HG03575 (cell line): ENCODE measurements around the gene TMEM107.

Experiments used
- ATAC-seq: cut with Tn5 transposase; IDR thresholded peaks from one replicate; pipeline ENCODE4 v1.9.1; 2021; ENCODE audit not compliant: unreplicated experiment, insufficient number of reproducible peaks, low FRiP score; ENCODE audit errors: extremely low read depth

Gene TMEM107

DNA sequence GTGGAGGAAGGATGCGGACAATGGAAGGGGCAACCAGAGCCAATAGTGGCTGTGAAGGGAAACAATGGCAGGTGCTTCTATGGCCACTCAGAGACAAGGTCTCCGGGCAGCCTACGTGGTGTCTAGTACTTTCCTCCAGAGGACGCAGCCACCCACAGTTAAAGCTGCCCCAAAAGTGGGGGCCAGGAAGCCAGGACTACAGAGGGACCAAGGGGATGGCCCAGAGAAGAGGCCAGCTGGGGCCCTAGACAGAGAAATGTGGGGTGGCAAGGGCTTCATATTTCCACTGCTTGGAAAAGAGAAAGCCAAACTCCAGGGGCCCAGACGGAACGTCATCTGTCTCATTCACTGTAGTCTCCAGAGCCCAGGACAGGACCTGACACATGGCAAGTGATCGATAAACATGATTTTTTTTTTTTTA lies 23.1 kb downstream of the TMEM107 start:
- ATAC-seq = no peak

DNA sequence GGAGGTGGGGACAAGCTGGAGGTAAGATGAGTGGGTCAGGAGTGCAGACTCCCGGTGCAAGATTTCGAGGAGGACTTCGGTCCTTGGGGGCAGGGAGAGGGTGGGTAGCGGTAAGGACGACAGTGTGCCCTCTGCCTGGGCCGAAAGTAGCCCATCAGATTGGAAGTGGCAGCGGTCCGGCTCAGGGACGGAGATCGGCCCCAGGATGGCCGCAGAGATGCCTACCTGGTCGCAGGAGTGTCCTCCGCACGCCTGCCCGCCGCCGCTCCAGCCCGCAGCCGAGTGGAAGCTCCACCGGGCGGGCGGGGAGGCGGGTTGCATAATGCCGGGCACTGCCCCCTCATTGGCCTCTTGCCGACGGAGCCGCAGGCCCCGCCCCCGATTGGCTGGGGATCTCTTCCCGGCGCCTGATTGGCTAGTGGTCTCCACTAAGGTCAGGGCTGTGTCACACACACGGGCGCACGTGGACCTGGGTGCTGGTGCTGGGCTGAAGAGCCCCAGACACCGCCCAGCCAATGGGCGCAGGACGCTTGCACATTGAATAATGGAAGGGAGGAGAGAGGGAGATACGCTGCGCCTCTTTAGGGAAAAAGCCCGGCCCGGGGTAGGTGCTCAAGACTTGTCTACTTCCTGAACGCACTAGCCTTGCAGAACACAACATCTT lies 23.9 kb downstream of the TMEM107 start, which contains the start of gene PER1:
PER1 (minus strand) TSS at position 293 of the 664 bp plus-strand sequence. CDS start 1,698 bp downstream, outside the sequence.
- ATAC-seq = no peak

DNA sequence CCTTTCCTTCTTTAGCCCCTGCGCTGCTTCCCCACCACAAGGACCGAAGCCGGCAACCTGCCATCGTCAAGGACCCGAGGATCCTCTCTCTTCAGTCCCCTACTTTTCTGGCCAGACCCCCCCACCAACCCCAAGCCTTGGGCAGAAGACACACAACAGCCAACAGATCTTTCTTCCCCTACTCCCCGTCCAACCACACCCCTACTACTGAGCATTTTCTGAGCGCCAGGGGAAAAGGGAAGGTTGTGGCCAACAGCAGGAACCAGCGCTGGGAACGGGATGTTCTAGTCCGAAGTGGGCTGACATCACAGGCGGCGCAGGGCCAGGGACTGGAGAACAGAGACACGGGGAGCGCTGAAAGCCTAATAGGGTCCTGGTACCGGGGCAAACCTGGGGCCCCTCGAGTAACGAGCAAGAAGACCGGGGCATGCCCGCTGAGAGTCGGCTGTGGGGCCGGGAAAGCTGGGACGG lies 24.5 kb downstream of the TMEM107 start:
- no peak for ATAC-seq

DNA sequence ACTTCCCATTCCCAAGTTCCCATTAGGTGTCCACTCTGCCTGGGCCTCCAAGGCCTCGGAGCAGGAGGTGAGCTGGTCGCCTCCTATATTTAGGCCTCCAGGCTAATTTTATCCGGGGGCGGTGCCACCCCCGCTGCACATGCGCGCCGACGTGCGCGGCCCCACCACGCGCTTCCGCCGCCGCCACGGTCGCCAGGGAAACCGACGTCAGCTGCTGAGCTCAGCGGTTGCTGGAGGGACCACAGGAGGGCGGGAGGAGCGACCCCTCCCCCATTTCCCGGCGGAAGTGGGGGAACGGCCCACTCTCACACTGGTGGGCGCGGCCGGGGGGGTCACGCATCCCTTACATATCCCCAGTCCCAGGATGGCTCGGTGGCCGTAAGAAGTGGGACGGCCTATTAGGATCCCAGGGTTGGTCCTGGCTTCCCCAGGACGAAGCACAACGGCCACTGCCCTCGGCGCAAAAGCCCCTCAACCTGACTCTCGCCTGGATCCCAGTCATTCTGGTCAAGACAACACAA lies 25.0 kb downstream of the TMEM107 start:
- no peak for ATAC-seq

DNA sequence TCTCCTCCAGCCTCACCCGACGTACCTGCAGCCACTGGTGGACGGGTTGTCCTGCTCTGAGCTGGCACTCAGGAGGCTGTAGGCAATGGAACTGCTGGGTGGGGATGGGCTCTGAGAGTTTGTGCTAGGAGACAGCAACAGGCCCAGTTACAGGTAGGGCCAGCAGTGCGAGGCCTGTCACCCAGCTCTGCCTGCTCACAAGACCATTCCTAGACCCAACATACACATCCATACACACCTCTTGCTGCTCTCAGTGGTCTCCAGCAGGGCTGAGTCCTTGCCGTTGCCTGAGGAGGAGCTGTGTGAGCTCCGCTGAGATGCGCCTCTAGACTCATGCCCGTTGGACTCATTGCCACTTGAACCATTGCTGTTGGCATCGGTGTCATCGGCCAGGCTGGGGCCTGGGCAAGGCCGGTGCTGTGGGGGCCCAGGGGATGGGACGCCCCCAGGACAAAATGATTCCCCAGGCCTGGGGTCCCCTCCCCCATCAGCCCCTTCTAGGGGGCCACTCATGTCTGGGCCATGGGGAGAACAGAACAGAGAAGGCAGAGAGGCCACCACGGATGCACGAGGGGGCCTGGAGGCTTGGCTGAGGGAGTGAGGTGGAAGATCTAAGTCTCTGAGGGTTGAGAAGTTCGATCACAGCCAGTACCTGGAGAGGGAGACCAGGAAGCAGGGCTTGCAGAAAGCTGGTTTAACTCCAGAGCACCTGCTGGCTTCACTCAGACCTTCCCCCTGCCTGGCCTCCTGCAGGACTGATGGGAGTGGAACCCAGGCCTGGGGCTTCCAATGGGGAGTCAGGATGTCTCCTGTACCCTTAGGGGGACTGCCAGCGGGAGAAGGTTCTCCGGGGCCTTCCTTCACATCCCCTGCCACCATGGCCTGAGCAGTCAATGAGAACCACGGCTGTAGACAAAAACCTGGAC lies 25.7 kb downstream of the TMEM107 start:
- ATAC-seq = no peak

DNA sequence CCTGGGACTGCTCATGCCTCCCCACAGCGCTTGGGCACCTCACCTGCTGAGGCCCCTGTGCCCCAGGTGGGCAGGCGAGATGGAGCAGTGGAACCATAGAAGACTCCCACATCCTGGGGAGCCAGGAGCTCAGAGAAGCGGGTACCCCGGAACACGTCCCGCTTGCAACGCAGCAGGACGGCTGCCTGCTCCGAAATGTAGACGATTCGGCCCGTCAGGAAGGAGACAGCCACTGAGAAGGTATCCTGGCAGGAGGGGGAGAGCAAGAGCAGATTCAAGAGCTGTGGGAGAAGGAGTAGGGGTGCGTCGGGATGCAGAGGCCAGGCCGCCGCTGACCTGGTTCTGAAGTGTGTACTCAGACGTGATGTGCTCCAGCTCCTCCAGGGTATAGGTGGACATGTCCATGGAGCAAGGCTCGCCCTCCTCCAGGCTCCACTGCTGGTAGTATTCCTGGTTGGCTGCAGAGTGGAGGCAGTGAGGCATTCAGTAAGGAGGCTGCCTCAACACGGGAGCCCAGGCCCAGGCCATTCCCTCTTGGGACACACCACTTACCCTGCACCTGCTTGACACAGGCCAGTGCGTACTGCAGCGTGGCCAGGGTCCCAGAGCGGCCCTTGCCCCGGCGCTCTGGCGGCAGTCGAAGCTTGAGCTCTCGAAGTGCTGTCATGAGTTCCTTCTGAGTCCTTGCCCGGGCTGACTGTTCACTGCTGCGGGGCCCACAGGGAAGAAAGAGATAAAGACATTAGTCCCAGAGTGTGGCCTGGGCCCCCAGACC lies 26.6 kb downstream of the TMEM107 start:
- no peak for ATAC-seq

DNA sequence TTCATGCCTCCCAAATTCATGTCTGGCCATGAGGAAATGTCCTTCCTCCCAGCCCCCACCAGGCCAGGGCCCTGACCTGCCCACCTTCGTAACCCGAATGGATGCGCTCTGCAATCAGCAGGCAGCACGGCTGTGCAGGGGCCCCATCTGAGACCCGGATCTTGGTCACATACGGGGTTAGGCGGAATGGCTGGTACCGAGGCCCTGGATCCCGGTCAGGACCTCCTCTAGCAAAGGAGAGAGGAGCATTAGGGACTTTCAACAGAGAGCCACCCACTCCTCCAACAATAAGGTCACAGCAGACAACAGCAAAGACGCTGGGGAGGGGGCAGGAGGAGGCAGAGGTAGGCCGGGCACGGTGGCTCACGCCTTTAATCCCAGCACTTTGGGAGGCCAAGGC lies 27.6 kb downstream of the TMEM107 start:
- no peak for ATAC-seq

DNA sequence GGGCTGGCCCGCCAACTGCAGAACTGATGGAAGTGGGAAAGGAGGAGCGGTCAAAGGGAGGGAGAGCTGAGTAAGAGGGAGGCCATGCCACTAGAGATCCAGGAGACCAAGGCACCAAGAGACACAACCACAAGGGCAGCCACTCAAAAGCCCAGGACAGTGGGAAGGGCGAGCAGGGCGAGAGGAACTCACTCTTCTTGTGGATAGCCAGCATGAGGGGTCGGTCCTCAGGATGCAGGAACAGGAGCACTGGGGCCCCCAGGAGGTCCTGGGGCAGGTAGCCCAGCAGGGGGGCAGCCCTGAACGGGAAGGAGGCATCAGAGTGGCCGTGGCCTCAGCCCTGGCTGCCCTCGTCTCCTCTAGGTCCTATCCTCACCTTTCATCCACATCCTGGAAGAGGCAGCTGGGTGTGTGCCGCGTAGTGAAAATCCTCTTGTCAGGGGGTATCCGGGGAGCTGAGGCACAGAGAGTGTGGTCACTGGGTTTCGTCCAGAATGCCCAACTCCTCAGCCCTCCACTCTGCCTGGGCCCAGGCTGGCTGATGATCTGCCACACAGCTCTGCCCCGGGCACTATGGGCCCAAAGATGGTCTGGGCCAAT lies 28.3 kb downstream of the TMEM107 start:
- no peak for ATAC-seq

DNA sequence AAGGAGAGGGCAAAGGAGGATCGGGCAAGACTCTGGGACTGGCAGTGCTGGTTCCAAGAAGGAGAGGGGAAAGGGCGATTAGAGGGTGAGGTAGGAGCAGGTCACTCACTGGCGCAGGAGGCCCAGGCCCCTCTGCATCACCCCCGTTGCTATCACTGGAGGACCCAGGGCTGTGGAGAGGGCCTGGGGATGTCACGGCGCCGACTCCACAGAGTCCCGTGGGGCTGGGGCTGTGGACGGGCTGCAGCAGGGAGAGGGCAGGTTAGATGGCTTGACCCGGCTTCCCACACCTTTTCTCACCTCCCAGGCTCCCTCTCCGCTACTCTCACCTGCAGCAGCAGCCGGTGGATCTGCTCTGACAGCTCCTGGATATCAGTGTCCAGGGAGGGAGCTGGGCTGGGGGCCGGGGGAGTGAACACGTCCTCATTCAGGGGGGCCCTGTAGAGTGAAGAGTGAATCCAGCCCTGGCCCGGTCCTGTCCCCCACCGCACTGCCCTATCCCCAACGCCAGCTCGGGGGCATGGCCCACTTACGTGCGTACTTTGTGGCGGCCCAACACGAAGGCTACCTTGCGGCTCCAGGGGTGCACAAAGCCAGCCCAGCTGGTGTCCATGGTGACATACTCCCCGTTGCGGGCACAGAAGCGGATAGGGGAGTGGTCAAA lies 28.9 kb downstream of the TMEM107 start:
- no peak for ATAC-seq

DNA sequence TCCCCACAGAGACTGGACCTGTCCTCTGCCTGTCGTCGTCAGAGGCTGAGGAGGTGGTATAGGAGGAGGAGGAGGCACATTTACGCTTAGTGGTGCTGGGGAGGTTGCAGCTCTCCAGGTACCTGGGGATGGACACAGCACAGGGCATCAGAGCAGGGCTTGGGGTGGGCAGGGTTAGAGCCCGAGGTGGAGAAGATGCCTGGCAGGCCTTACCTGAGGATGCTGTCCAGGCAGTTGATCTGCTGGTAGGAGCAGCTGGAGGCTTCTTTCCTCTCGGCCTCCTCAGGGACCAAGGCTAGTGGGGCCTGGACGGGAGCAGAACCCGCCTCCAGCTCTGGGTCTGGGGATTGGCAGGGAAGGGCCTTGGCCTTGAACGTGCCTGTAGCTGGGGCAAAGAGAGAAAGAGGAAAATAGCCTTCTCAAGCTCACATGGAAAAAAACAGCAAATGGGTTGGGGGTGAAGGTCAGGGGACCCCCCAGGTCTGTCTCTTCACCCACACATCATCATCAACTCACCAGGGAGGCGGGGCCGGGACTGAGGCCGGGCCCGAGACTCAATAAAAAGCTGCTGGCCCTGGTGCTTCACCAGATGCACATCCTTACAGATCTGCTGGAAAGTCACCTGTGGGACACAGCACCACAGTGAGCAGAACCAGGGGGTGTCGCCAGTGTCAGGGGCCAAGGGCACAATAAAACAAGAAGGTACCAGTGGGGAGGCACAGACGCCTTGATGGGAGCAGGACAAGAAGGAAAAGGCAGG lies 29.6 kb downstream of the TMEM107 start:
- no peak for ATAC-seq

DNA sequence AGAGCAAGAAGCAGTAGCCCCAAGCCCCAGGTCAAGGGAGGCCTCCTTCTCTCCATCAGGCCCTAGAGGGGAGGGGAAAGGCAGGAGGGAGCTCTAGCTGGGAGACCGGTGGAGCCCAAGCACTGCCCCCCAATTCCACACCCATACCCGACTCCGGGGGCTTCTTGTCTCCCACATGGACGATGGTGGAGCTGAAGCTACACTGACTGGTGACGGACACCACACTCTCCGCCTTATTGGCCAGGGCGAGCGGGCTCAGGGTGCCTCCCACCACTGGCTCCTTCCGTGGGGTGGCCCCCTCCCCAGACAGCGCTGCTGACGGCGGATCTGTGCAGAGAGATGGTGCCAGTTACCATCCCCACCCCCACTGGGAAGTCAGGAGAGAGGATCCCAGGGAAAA lies 30.4 kb downstream of the TMEM107 start:
- no peak for ATAC-seq

DNA sequence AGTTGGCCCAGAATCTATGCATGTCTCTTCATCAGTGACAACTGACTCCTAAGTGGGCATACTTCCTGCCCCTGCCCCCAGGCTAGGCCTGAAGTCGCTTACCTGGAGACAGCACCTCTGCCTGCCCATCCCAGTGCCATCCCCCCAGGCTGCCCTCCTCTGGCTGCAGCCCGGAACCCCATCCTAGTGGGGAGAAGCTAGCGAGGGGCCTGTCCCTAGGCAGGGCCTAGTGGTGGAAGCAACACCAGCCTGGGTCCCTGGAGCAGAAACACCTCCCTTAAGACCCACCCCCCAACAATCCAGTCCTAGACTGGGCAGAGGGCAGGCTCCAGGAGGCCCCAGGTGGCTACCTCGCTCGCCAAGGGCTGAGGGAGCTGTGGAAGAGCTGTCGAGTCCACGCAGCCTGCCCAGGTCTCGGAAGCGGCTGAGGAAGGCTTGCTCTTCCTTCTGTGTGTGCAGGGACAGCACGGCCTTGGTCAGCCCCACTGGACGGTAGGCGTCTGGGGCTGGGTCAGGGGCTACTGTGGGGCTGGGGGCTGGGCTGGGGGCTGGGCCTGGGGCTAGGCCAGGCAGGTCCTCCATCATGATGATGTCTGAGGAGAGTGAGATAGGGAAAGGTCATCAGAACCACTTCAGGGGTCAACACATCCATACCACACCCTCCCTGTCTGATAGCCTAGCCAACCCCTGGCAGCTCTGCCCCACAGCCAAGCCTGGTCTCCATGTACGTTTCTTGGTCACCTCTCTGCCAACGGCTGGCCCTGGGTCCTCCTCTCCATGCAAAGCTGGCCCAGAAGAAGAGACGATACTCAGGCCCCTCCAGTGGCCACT lies 31.6 kb downstream of the TMEM107 start:
- ATAC-seq = no peak

DNA sequence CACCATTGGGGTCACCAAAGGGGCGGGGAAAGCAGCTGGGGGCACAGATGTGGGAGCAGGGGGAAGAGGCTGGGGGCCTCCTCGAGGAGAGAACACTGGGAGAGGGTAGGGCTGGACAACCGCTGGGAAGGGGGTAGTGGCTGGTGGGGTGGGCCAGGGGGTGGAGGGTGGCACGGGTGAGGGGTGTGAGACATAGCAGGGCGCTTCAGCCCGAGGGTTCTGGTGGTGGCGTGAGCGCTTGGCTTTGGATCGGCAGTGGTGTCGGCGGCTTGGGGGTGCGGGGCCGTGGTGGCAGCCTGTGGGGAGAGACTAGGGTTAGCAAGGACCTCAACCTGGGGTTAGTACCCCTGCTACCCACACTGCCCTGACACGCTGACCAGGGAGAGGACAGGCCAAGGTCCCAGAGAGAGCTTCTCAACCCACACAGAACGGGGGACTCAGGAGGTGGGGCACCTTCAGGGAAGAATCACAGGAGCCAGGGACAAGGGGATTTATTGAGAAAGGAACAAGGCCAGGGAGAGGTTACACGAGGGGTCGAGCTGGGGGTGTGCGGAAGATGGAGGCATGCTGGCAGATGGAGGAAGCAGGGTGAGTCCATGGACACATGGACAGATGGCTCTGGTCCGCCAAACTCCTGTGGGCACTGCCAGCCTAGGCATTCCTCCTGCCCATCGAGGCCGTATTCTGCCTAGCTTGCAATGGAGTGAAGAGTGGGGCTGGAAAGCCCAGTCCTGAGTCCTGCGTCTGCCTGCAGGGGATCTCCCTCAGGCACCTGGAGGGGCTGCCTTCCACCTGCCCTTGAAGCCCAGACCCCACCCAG lies 32.4 kb downstream of the TMEM107 start:
- ATAC-seq = no peak

DNA sequence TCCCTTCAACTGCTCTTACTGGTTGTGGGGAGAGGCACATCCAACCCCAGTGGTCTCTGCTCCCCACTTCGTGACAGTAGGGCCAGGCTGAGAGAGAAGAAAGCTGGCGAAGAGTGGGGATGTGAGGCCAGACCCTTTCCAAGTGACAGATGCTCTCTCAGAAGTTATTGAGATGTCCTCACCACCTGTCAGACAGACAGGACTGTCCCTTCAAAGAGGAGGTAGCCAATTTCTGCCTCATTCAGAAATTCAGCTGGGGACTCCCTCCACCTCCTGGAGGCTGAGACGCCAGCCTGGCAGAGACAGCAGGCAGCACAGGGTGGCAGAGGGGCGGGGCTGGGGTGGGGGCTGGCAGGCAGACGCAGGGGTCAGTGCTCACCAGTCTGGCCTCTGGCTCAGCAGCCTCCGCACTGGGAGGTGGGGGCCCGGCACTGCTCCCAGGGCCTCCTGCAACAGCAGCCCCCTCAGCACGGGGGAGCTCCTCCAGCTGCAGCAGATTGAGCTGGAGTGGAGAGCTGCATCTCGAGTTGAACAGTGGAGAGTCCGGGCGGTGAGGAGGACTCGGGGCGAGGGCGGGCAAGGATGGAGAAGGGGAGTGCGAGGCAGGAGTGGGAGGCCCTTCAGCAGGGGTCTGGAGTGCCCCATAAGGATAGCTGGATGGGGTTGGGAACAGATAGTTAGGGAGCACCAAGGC lies 33.1 kb downstream of the TMEM107 start:
- ATAC-seq = no peak

DNA sequence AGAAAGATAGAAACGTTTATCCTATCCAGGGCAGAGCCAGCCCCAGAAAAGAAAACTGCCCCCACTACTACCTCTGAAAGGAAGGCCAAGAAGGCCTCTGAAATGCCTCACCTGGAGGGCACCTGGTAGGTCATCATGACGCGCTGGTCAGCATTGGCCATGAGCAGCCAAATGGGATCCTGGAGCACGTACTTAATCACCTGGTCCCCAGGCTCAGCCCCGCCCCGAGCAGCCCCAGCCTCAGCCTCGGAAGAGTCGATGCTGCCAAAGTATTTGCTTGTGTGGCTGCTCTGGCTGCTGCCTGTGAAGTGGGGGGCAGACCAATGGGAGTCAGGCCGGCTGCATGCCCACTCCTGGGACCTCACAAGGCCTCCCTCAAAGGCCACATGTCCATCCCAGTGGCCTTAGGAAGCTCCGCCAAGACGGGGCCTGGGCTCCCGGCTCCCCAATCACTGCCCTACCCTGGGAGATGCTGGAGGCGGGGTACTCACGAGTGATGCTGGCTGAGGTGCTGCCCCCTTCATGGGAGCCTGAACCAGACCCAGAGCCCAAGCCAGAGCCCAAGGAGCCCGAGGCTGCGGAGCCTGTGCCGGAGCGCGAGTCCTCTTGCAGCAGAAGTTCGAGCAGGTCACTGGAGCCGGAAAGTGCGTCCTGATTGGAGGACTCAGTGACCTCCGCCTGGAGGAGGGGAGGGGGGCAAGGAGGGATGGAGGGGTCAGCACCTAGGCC lies 33.9 kb downstream of the TMEM107 start:
- ATAC-seq = no peak
